Gastrocnemius medialis (tissue), 4 donors: ENCODE data around the gene ANKRD55. TPM values are rescaled to one million over a fixed set of nuclear protein-coding genes. Genes with fewer than 3 reads are reported as not detected.

Experiments
- ATAC-seq, 2 donors: fragments of 150-250 bp; one replicate each; pipeline ENCODE4 v1.9.1; 2016
- DNase-seq, 2 donors: peaks; one replicate each; pipeline ENCODE4 v3.0.0-alpha.2; 2019
- H3K27ac ChIP-seq, 4 donors: fragments of 200-600 bp; sonication (generic); 1 replicate in 1 of 4; 2 replicates in 3 of 4; pipeline ENCODE4 v1.5.1; 2016 to 2018; ENCODE audit warnings: mild to moderate bottlenecking in 2 of 4, moderate library complexity in 1 of 4
- H3K27me3 ChIP-seq, 3 donors: fragments of 200-600 bp; sonication (generic) in 2 of 3; 1 replicate in 1 of 3; 2 replicates in 2 of 3; pipeline versions ENCODE4 v1.5.1 to v1.6.0; 2016 to 2019; ENCODE audit warnings: mild to moderate bottlenecking in 1 of 3, moderate library complexity in 1 of 3
- H3K36me3 ChIP-seq, 2 donors: fragments of 200-600 bp; sonication (generic) in 1 of 2; one replicate each; pipeline ENCODE4 v1.5.1; 2017 to 2018
- H3K4me1 ChIP-seq, 2 donors: fragments of 200-600 bp; sonication (generic) in 1 of 2; one replicate each; pipeline ENCODE4 v1.5.1; 2016 to 2017; ENCODE audit warnings: mild to moderate bottlenecking in 2 of 2
- H3K4me3 ChIP-seq, 4 donors: fragments of 200-600 bp; sonication (generic) in 3 of 4; 1 replicate in 1 of 4; 2 replicates in 3 of 4; pipeline ENCODE4 v1.5.1; 2016 to 2019; ENCODE audit warnings: mild to moderate bottlenecking in 2 of 4
- H3K9me3 ChIP-seq, 3 donors: fragments of 200-600 bp; sonication (generic) in 2 of 3; 1 replicate in 1 of 3; 2 replicates in 2 of 3; pipeline ENCODE4 v1.5.1; 2016 to 2019
- CTCF ChIP-seq, 5 experiments: fragments of 450-650 bp in 3 of 5; fragments of 200-600 bp in 2 of 5; sonication (generic) in 2 of 5; IDR thresholded peaks in 4 of 5; conservative IDR thresholded peaks in 1 of 5; 1 replicate in 4 of 5; 2 replicates in 1 of 5; pipeline ENCODE4 v1.5.1; 2016 to 2019; ENCODE audit warnings: antibody characterized with exemption in 5 of 5, mild to moderate bottlenecking in 3 of 5, moderate library complexity in 3 of 5
- POLR2A ChIP-seq, 2 donors: fragments of 450-650 bp; IDR thresholded peaks; one replicate each; pipeline ENCODE4 v1.6.1; 2017; ENCODE audit warnings: antibody characterized with exemption in 2 of 2, mild to moderate bottlenecking in 2 of 2, moderate library complexity in 2 of 2
- in situ Hi-C, 4 donors: fragments of 200-750 bp; cut with MboI; loops; one replicate each; pipeline versions ENCODE4 v1.15.0 to v1.8.0; 2017; ENCODE audit warnings: low sequenced_read_pairs in 4 of 4
- intact Hi-C: fragments of 100-400 bp; cut with DNase I; formaldehyde crosslinking; loops from one replicate; pipeline ENCODE4 v1.15.1; 2023; ENCODE audit warnings: low total_unique reads
- total RNA-seq, 4 donors: library from RNA; depleted of rRNA; stranded (reverse); fragments of >200 nt; gene quantifications; one replicate each; pipeline versions ENCODE4 v1.1.0 to v1.2.3, GENCODE V29; 2016

The ANKRD55 gene
- total RNA-seq, 4 donors from 2014 or later = not detected

GRCh38 chr5:56168066-56168478 lies 65.1 kb downstream of the ANKRD55 start:
- no peak overlapping the region for H3K4me3 ChIP-seq
- ATAC-seq (no peak), DNase-seq (no peak)
- no peaks in the 10 kb centered on the region for H3K27me3 ChIP-seq
- no peaks in the 10 kb centered on the region for H3K36me3 ChIP-seq
- intact Hi-C loops = no loop called here
- in situ Hi-C loops = no loop called here
- H3K9me3 ChIP-seq = no peaks in the 10 kb centered on the region
- no peak overlapping the region for H3K27ac ChIP-seq
- TF ChIP-seq CTCF (IDR thresholded peaks at IDR 0.05 in 4 of 5, conservative IDR thresholded peaks at IDR 0.05 in 1 of 5) (no peak), POLR2A (IDR thresholded peaks at IDR 0.05) (no peak)
- H3K4me1 ChIP-seq = peaks cover 3 to 4% of the 10 kb centered on the region in 2 donors

GRCh38 chr5:56167519-56167918 lies 65.6 kb downstream of the ANKRD55 start:
- peaks cover 3 to 4% of the 10 kb centered on the region in 2 donors for H3K4me1 ChIP-seq
- TF ChIP-seq POLR2A (IDR thresholded peaks at IDR 0.05) (no peak), CTCF (IDR thresholded peaks at IDR 0.05 in 4 of 5, conservative IDR thresholded peaks at IDR 0.05 in 1 of 5) (no peak)
- no peaks in the 10 kb centered on the region for H3K27me3 ChIP-seq
- no peak overlapping the region for H3K4me3 ChIP-seq
- no peak for ATAC-seq
- DNase-seq = no peak
- intact Hi-C loops (no loop called here), in situ Hi-C loops (no loop called here)
- H3K27ac ChIP-seq = no peak overlapping the region
- H3K9me3 ChIP-seq = no peaks in the 10 kb centered on the region
- no peaks in the 10 kb centered on the region for H3K36me3 ChIP-seq

- in situ Hi-C loops = no loop called here
Measured at GRCh38 chr5:56166671-56167385, 66.3 kb downstream of the ANKRD55 start.

GRCh38 chr5:56164376-56164775 lies 68.8 kb downstream of the ANKRD55 start:
- Histone ChIP-seq H3K4me1 (peaks cover under 1 to 1% of the 10 kb centered on the region in 2 donors), H3K27ac (no peak overlapping the region), H3K27me3 (no peaks in the 10 kb centered on the region), H3K4me3 (no peak overlapping the region), H3K36me3 (no peaks in the 10 kb centered on the region), H3K9me3 (no peaks in the 10 kb centered on the region)
- intact Hi-C loops = no loop called here
- DNase-seq = no peak
- TF ChIP-seq POLR2A (IDR thresholded peaks at IDR 0.05) = no peak
- no peak for TF ChIP-seq CTCF (IDR thresholded peaks at IDR 0.05 in 4 of 5, conservative IDR thresholded peaks at IDR 0.05 in 1 of 5)
- in situ Hi-C loops = no loop called here
- ATAC-seq = no peak

More at GRCh38 chr5:56166671-56167385, 66.3 kb downstream of the ANKRD55 start:
- intact Hi-C loops = no loop called here
- H3K9me3 ChIP-seq = no peaks in the 10 kb centered on the region
- ATAC-seq = no peak
- no peaks in the 10 kb centered on the region for H3K36me3 ChIP-seq
- H3K27me3 ChIP-seq = no peaks in the 10 kb centered on the region
- H3K4me1 ChIP-seq = peaks cover 3 to 4% of the 10 kb centered on the region in 2 donors
- no peak overlapping the region for H3K27ac ChIP-seq
- DNase-seq = no peak
- H3K4me3 ChIP-seq = no peak overlapping the region
- TF ChIP-seq CTCF (IDR thresholded peaks at IDR 0.05 in 4 of 5, conservative IDR thresholded peaks at IDR 0.05 in 1 of 5) (no peak), POLR2A (IDR thresholded peaks at IDR 0.05) (no peak)
